ENCODE measurements around the gene EMCN.

DNA sequence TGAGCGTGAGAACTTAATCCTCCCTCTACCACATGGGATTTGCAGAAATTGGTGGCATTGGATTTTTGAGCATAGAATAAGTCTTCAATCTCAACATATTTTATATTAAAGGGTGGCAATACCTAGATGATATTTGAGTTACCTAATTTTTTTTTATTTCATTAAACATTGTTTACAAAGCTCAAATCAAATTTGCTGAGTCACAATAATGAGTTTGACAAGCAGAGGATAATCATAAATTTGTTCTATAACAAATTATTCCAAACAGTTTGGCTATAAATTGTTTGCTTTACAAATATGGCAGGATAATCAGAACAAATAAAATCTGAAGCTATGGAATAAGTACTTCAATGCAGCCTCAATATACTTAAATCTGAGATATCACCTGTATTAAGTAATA is 22.7 kb downstream of the EMCN start:
- TF ChIP-seq ELF4 (IDR thresholded peaks at IDR 0.05) (no peak), NFRKB (IDR thresholded peaks at IDR 0.05) (no peak), HDGF (IDR thresholded peaks at IDR 0.05; ENCODE audit: borderline replicate concordance) (no peak), FOXK2 (IDR thresholded peaks at IDR 0.05) (no peak), BHLHE40 (IDR thresholded peaks at IDR 0.05; ENCODE audit: borderline replicate concordance) (no peak), SUZ12 (IDR thresholded peaks at IDR 0.05) (no peak), LEF1 (IDR thresholded peaks at IDR 0.05; ENCODE audit: borderline replicate concordance) (no peak)
- TF ChIP-seq, protein P1, sequence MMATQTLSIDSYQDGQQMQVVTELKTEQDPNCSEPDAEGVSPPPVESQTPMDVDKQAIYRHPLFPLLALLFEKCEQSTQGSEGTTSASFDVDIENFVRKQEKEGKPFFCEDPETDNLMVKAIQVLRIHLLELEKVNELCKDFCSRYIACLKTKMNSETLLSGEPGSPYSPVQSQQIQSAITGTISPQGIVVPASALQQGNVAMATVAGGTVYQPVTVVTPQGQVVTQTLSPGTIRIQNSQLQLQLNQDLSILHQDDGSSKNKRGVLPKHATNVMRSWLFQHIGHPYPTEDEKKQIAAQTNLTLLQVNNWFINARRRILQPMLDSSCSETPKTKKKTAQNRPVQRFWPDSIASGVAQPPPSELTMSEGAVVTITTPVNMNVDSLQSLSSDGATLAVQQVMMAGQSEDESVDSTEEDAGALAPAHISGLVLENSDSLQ (IDR thresholded peaks at IDR 0.05), result no peak

Measured in HEK293T (cell line).